A549 (cell line): ENCODE results near the gene NFE2. TPM values are rescaled to one million over a fixed set of nuclear protein-coding genes. Genes with fewer than 3 reads are reported as not detected.

ENCODE experiments used
- ATAC-seq, 2 experiments: fragments of 200-7000 bp in 1 of 2; fragments of >200 bp in 1 of 2; cut with Nextera tagmentation in 1 of 2; cut with Tn5 transposase in 1 of 2; 3 replicates each; pipeline versions ENCODE4 v1.8.0 to v1.9.1; 2018 to 2020; ENCODE audit warnings: mild to moderate bottlenecking in 1 of 2, moderate library complexity in 1 of 2
- CTCF ChIA-PET: fragments of 300-600 bp; sonication (Branson Sonifier 250); formaldehyde crosslinking; extraction: SDS; loops from one replicate; lab custom pipeline; 2021; ENCODE audit warnings: antibody characterized with exemption, inconsistent platforms; lab: Yijun Ruan, JAX
- POLR2A ChIA-PET: fragments of 350-600 bp; formaldehyde crosslinking; extraction: SDS; loops from one replicate; lab custom pipeline; 2021; ENCODE audit warnings: antibody characterized with exemption, inconsistent platforms; lab: Yijun Ruan, JAX
- DNase-seq, 2 experiments: peaks; one replicate each; pipeline versions ENCODE4 v3.0.0 to v3.0.0-alpha.2; 2011 to 2016; ENCODE audit warnings: low read depth in 1 of 2, low spot score in 1 of 2
- FAIRE-seq: peaks from 2 replicates; lab custom pipeline; 2011; peaks lifted over from hg19 to GRCh38; lab: Jason Lieb, UNC
- H3K27ac ChIP-seq, 2 experiments: fragments of >200 bp; sonication (Bioruptor Twin); formaldehyde crosslinking; 3 replicates each; pipeline ENCODE4 v1.5.1; 2016 to 2017
- H3K4me1 ChIP-seq: fragments of >200 bp; sonication (Bioruptor Twin); formaldehyde crosslinking; 3 replicates; pipeline ENCODE4 v1.6.1; 2016
- H3K4me2 ChIP-seq: fragments of >200 bp; sonication (Bioruptor Twin); formaldehyde crosslinking; 3 replicates; pipeline ENCODE4 v1.6.1; 2016
- H3K4me3 ChIP-seq: fragments of >200 bp; sonication (Bioruptor Twin); formaldehyde crosslinking; 3 replicates; pipeline ENCODE4 v1.5.1; 2016
- H3K9me3 ChIP-seq: fragments of >200 bp; sonication (Bioruptor Twin); formaldehyde crosslinking; 3 replicates; pipeline ENCODE4 v1.6.1; 2016
- BHLHE40 ChIP-seq: IDR thresholded peaks from 2 replicates; pipeline ENCODE4 v1.6.1; 2012; ENCODE audit warnings: low read depth, low read length, inconsistent platforms
- CBX8 ChIP-seq: fragments of 200-600 bp; sonication (generic); IDR thresholded peaks from 2 replicates; pipeline ENCODE4 v1.6.1; 2016
- CEBPB ChIP-seq, 2 experiments: fragments of >200 bp in 1 of 2; sonication (Bioruptor Twin) in 1 of 2; formaldehyde crosslinking in 1 of 2; IDR thresholded peaks; 2 replicates each; pipeline ENCODE4 v1.6.1; 2012 to 2016
- CHD4 ChIP-seq: fragments of 200-600 bp; sonication (generic); IDR thresholded peaks from 2 replicates; pipeline ENCODE4 v1.6.1; 2016; ENCODE audit warnings: antibody characterized with exemption, mild to moderate bottlenecking, borderline replicate concordance
- CTCF ChIP-seq: fragments of >200 bp; sonication (Bioruptor Twin); formaldehyde crosslinking; IDR thresholded peaks from 3 replicates; pipeline ENCODE4 v1.5.1; 2016
- FOXS1 ChIP-seq: fragments of 250-450 bp; sonication (Bioruptor Pico); IDR thresholded peaks from 2 replicates; pipeline ENCODE4 v1.5.0; 2020; ENCODE audit warnings: mild to moderate bottlenecking, moderate library complexity
- HES2 ChIP-seq: fragments of >200 bp; sonication (Bioruptor Twin); formaldehyde crosslinking; IDR thresholded peaks from 2 replicates; pipeline ENCODE4 v1.6.1; 2016
- HMGXB4 ChIP-seq: fragments of 250-450 bp; sonication (Bioruptor Pico); IDR thresholded peaks from 2 replicates; pipeline ENCODE4 v1.5.0; 2021; ENCODE audit warnings: mild to moderate bottlenecking, moderate library complexity, borderline replicate concordance
- JUNB ChIP-seq: fragments of >200 bp; sonication (Bioruptor Twin); formaldehyde crosslinking; IDR thresholded peaks from 2 replicates; pipeline ENCODE4 v1.6.1; 2016
- KDM5A ChIP-seq: fragments of 200-600 bp; sonication (generic); IDR thresholded peaks from 2 replicates; pipeline ENCODE4 v1.6.1; 2016; ENCODE audit warnings: antibody characterized with exemption, mild to moderate bottlenecking
- MAX ChIP-seq: IDR thresholded peaks from 2 replicates; pipeline ENCODE4 v1.6.1; 2012
- PBX3 ChIP-seq: IDR thresholded peaks from 2 replicates; pipeline ENCODE4 v1.6.1; 2012
- RARB ChIP-seq: fragments of 250-450 bp; sonication (Bioruptor Pico); IDR thresholded peaks from 2 replicates; pipeline ENCODE4 v1.8.0; 2021; ENCODE audit warnings: mild to moderate bottlenecking, moderate library complexity
- REST ChIP-seq: fragments of 200-600 bp; sonication (generic); IDR thresholded peaks from 2 replicates; pipeline ENCODE4 v1.6.1; 2016; ENCODE audit warnings: antibody characterized with exemption, mild to moderate bottlenecking, moderate library complexity
- RFX5 ChIP-seq: fragments of 450-650 bp; IDR thresholded peaks from 2 replicates; pipeline ENCODE4 v1.7.1; 2014; ENCODE audit warnings: antibody characterized with exemption, mild to moderate bottlenecking, moderate library complexity
- SREBF2 ChIP-seq: fragments of 450-650 bp; IDR thresholded peaks from 2 replicates; pipeline ENCODE4 v1.6.1; 2014; ENCODE audit warnings: mild to moderate bottlenecking, moderate library complexity
- TP53 ChIP-seq: fragments of 250-450 bp; sonication (Bioruptor Pico); IDR thresholded peaks from 2 replicates; pipeline ENCODE4 v1.5.0; 2021; ENCODE audit warnings: mild to moderate bottlenecking, moderate library complexity
- ZSCAN20 ChIP-seq: fragments of 250-450 bp; sonication (Bioruptor Pico); IDR thresholded peaks from 2 replicates; pipeline ENCODE4 v1.8.0; 2022; ENCODE audit warnings: mild to moderate bottlenecking, moderate library complexity
- WGBS: methylation state at CpG from one replicate; pipeline ENCODE4 v1.1.6; 2017; ENCODE audit errors: missing lambda C conversion rate; 5-methylcytosine and 5-hydroxymethylcytosine counted together
- polyA plus RNA-seq, 4 experiments: library from polyadenylated mRNA; depleted of rRNA in 3 of 4; stranded (reverse); fragments of >200 nt; fragmentation: RNase III in 1 of 4; extraction: RNeasy Plus Mini Kit Qiagen cat#74134 plus additional on column Dnase treatment in 1 of 4; gene quantifications; 2 replicates in 3 of 4; 3 replicates in 1 of 4; pipeline ENCODE4 v1.2.3, GENCODE V29; 2011 to 2017

Gene NFE2
- polyA plus RNA-seq, 2 of the 4 experiments (the other 2 are of a cell fraction), result 0.30 to 0.52 TPM

GRCh38 chr12:54311051-54311450 is 10.2 kb upstream of the NFE2 start:
- ATAC-seq, result peak; percentile 16 to 33; a peak in 1 of 6 replicates
- DNase-seq, result no peak
- 39% methylated on average over 2 of the region's 2 CpGs for WGBS

GRCh38 chr12:54306925-54307741 is 6.3 kb upstream of the NFE2 start:
- Histone ChIP-seq H3K27ac (peak overlapping the region; percentile 37 to 57; a peak in 4 of 6 replicates), H3K4me3 (no peak overlapping the region), H3K9me3 (no peaks in the 10 kb centered on the region), H3K4me2 (peak overlapping the region; percentile 48; the same call in 2 of the 3 replicates), H3K4me1 (peaks cover 25% of the 10 kb centered on the region)
- ATAC-seq, result peak; percentile 83 to 87
- ChIA-PET POLR2A (interaction anchor here (0.6 to 1.0 kb wide), 2 partner anchors 18 to 28 kb away, joined by 3 read pairs; partner anchors contain the start of gene COPZ1), CTCF (interaction anchor here (0.6 to 3.8 kb wide), 17 partner anchors 12 to 310 kb away, joined by 3 to 20 read pairs (median 4); partner anchors contain the start of gene COPZ1)
- 34% methylated on average over 8 of the region's 8 CpGs for WGBS
- peak; percentile 59 to 91 for DNase-seq
- TF ChIP-seq CHD4, result no peak
- no peak for TF ChIP-seq ZSCAN20 (CRISPR knock-in tag)
- TF ChIP-seq BHLHE40, result no peak
- TF ChIP-seq TP53 (CRISPR knock-in tag), result no peak
- TF ChIP-seq FOXS1 (CRISPR knock-in tag), result no peak
- no peak for TF ChIP-seq CTCF
- no peak for FAIRE-seq

More at GRCh38 chr12:54311051-54311450, 10.2 kb upstream of the NFE2 start:
- H3K4me2 ChIP-seq, result no peak overlapping the region
- H3K4me3 ChIP-seq, result no peak overlapping the region
- peaks cover 12% of the 10 kb centered on the region; the same call in 2 of the 3 replicates for H3K4me1 ChIP-seq
- no peaks in the 10 kb centered on the region for H3K9me3 ChIP-seq
- TF ChIP-seq RARB (CRISPR knock-in tag) (no peak), MAX (no peak), SREBF2 (no peak), HMGXB4 (CRISPR knock-in tag) (no peak), CBX8 (no peak), RFX5 (no peak), JUNB (no peak)
- FAIRE-seq, result no peak
- ChIA-PET CTCF (interaction anchor here (0.6 to 1.4 kb wide), 4 partner anchors 11 to 109 kb away, joined by 3 to 6 read pairs (median 4); partner anchors contain the start of gene COPZ1), POLR2A (interaction anchor here (1.7 kb wide), 1 partner anchor 31 kb away, joined by 5 read pairs; the partner anchor contains the start of genes CBX5 and HNRNPA1)
- H3K27ac ChIP-seq, result no peak overlapping the region

GRCh38 chr12:54304187-54304810 is 3.5 kb upstream of the NFE2 start:
- peak overlapping the region; percentile 60 for H3K4me2 ChIP-seq
- WGBS, result 29% methylated on average over 12 of the region's 12 CpGs
- no peak for FAIRE-seq
- H3K9me3 ChIP-seq, result no peaks in the 10 kb centered on the region
- no peak overlapping the region for H3K4me3 ChIP-seq
- H3K27ac ChIP-seq, result peak overlapping the region; percentile 35 to 77; a peak in 4 of 6 replicates
- peak; percentile 32 to 33; a peak in 3 of 6 replicates for ATAC-seq
- H3K4me1 ChIP-seq, result peaks cover 44% of the 10 kb centered on the region
- ChIA-PET CTCF (interaction anchor here (1.7 to 3.8 kb wide), 3 partner anchors 10 to 32 kb away, joined by 3 to 20 read pairs (median 7); no protein-coding TSS in a partner anchor), POLR2A (no interaction called here)
- TF ChIP-seq PBX3 (no peak), CEBPB (IDR thresholded peaks at IDR 0.05) (peak; percentile 90 to 93; a peak in 3 of 4 replicates), REST (no peak), HES2 (peak; percentile 18; the same call in 1 of the 2 replicates), KDM5A (no peak)
- peak in 1 of 2 experiments; percentile 58 for DNase-seq
